Naive thymus-derived CD4-positive, alpha-beta T cell (primary cell): ENCODE results near the gene MIGA1. TPM values are rescaled to one million over a fixed set of nuclear protein-coding genes. Genes with fewer than 3 reads are reported as not detected.
"Not testable (repeated sequence)": the region's sequence is repeated elsewhere in the genome, so short reads cannot be mapped to it uniquely, and the experiment has no call there.

Experiments
- ATAC-seq: fragments of 150-1000 bp; cut with Tn5 transposase; 2 replicates; pipeline ENCODE4 v1.10.0; 2021; ENCODE audit warnings: mild to moderate bottlenecking, moderate library complexity
- CTCF ChIA-PET: fragments of 350-600 bp; sonication (Branson Sonifier 250); formaldehyde crosslinking; loops from one replicate; lab custom pipeline; 2021; ENCODE audit warnings: antibody characterized with exemption; lab: Charles Lee
- POLR2A ChIA-PET: fragments of 350-600 bp; sonication (Branson Sonifier 250); formaldehyde crosslinking; loops from one replicate; lab custom pipeline; 2021; ENCODE audit warnings: antibody characterized with exemption, inconsistent platforms; lab: Charles Lee
- DNase-seq, 9 donors: peaks; one replicate each; pipeline versions ENCODE4 v3.0.0 to v3.0.0-alpha.2; 2020 to 2022; ENCODE audit warnings: mixed read lengths in 1 of 9
- H3K27ac ChIP-seq: one replicate; pipeline ENCODE4 v1.7.0; 2013; ENCODE audit warnings: mild to moderate bottlenecking, low read depth, low read length, moderate library complexity
- H3K27me3 ChIP-seq, 2 donors: one replicate each; pipeline ENCODE4 v1.7.0; 2013; ENCODE audit warnings: low read length in 2 of 2, mild to moderate bottlenecking in 2 of 2, moderate library complexity in 2 of 2; ENCODE audit not compliant: control insufficient read depth in 2 of 2, insufficient read depth in 2 of 2
- H3K36me3 ChIP-seq, 3 experiments: 1 replicate in 2 of 3; 2 replicates in 1 of 3; pipeline ENCODE4 v1.7.0; 2013; ENCODE audit warnings: low read length in 3 of 3, mild to moderate bottlenecking in 3 of 3, moderate library complexity in 1 of 3; ENCODE audit not compliant: insufficient read depth in 3 of 3, control insufficient read depth in 2 of 3
- H3K4me1 ChIP-seq, 2 donors: one replicate each; pipeline ENCODE4 v1.7.0; 2013; ENCODE audit warnings: low read length in 2 of 2, mild to moderate bottlenecking in 2 of 2, moderate library complexity in 1 of 2; ENCODE audit not compliant: control insufficient read depth in 2 of 2, insufficient read depth in 2 of 2
- H3K4me3 ChIP-seq: 2 replicates; pipeline ENCODE4 v1.7.0; 2013; ENCODE audit warnings: mild to moderate bottlenecking, low read length
- H3K9me3 ChIP-seq, 3 experiments: 1 replicate in 2 of 3; 2 replicates in 1 of 3; pipeline ENCODE4 v1.7.0; 2013; ENCODE audit warnings: low read length in 3 of 3; ENCODE audit not compliant: control insufficient read depth in 2 of 3
- H3K27ac Mint-ChIP-seq, 9 donors: one replicate each; pipeline ENCODE4 v1.8.0; 2020 to 2022; ENCODE audit warnings: mixed read lengths in 9 of 9, mild to moderate bottlenecking in 8 of 9, moderate library complexity in 5 of 9, inconsistent platforms in 2 of 9
- H3K27me3 Mint-ChIP-seq, 5 donors: one replicate each; pipeline ENCODE4 v1.8.0; 2021 to 2022; ENCODE audit warnings: mixed read lengths in 5 of 5, mild to moderate bottlenecking in 1 of 5
- H3K36me3 Mint-ChIP-seq, 5 donors: one replicate each; pipeline ENCODE4 v1.8.0; 2020 to 2022; ENCODE audit warnings: mixed read lengths in 5 of 5, mild to moderate bottlenecking in 3 of 5, inconsistent platforms in 1 of 5
- H3K4me1 Mint-ChIP-seq, 7 donors: one replicate each; pipeline ENCODE4 v1.8.0; 2020 to 2022; ENCODE audit warnings: mixed read lengths in 7 of 7, mild to moderate bottlenecking in 3 of 7, inconsistent platforms in 1 of 7
- H3K4me3 Mint-ChIP-seq, 10 donors: one replicate each; pipeline ENCODE4 v1.8.0; 2020 to 2022; ENCODE audit warnings: mild to moderate bottlenecking in 10 of 10, mixed read lengths in 10 of 10, moderate library complexity in 6 of 10, inconsistent platforms in 2 of 10
- H3K9me3 Mint-ChIP-seq, 11 donors: one replicate each; pipeline ENCODE4 v1.8.0; 2020 to 2022; ENCODE audit warnings: mixed read lengths in 11 of 11, mild to moderate bottlenecking in 4 of 11, inconsistent platforms in 1 of 11, moderate library complexity in 1 of 11
- intact Hi-C, 2 donors: fragments of 100-400 bp; cut with micrococcal nuclease; formaldehyde crosslinking; loops; one replicate each; pipeline ENCODE4 v1.15.1; 2023
- polyA plus RNA-seq, 2 donors: library from polyadenylated mRNA; unstranded; fragments of 300-500 nt; fragmentation: Illumina TruSeq; gene quantifications; one replicate each; pipeline ENCODE4 v1.2.3, GENCODE V29; 2021
- total RNA-seq, 6 experiments: library from RNA in 5 of 6; stranded (reverse) in 5 of 6; gene quantifications; 1 replicate in 5 of 6; 2 replicates in 1 of 6; pipeline ENCODE4 v1.2.3 and lab custom pipeline; 2021 to 2026

Gene MIGA1
- total and polyA plus RNA-seq, 7 experiments from 2014 or later = 8.8 to 23.5 (median 12.4) TPM

DNA sequence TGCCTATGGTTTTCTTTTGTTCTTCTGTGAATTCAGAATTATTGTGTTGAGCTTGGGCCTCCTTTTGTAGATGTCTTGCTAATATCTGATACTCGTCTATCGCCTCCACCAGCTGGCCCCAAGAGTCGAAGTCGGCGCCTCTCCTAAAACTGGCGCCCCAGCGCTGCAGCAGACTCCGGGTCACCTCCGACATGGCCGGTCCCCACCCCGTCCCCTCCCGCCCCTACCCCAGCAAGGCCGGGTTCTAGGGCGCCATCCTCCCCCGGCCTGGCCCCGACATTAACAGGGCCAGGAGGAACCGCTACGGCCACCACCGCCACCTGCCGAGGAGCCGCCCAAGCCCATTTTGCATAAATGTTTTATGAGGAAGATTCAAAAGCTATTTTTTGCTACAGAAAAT, 32.1 kb downstream of the MIGA1 start:
- POLR2A ChIA-PET, H3K4me1 ChIP-seq, intact Hi-C loops, H3K9me3 ChIP-seq, H3K9me3 Mint-ChIP-seq, H3K27me3 Mint-ChIP-seq, DNase-seq, H3K27ac Mint-ChIP-seq, H3K4me1 Mint-ChIP-seq, H3K27ac ChIP-seq, H3K27me3 ChIP-seq, CTCF ChIA-PET, H3K4me3 Mint-ChIP-seq, H3K4me3 ChIP-seq: not testable (repeated sequence)
- H3K36me3 Mint-ChIP-seq = peaks cover 4 to 60% (median 22%) of the 10 kb centered on the region in 5 donors
- ATAC-seq = peak; percentile 51
- peaks cover 11 to 46% (median 18%) of the 10 kb centered on the region in 3 experiments for H3K36me3 ChIP-seq

DNA sequence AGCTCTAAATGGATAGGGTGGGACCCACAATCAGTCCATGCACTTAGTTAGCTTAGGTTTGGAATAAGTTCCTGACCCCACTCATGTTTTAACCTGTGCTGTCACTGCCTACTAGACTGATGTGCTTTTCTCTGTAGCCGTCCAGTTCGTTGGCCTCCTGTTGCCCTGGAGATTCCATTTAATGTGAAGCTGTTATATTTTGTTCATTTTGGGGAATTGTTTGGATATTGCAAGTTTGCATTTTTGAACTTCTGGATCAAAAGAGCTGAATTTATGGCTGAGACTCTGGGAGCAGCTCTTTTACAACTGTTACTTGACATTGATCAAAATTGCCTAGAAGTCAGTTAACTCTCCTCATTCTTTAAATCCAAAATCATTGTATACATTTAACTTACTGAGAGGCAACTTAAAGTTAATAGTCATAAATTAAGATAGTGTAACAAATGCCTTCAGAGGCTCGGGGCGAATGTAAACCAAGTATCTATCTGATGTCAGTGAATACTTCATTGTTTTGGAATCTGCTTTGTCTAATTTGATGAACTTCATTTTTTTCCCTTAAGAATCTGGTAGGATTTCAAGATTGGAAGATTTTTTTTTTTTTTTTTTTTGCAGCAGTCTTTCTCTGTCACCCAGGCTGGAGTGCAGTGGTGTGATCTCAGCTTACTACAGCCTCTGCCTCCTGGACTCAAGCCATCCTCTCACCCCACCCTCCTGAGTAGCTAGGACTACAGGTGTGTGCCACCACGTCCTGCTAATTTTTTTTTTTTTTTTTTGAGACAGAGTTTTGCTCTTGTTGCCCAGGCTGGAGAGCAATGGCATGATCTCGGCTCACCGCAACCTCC, 38.1 kb downstream of the MIGA1 start:
- no peaks in the 10 kb centered on the region for H3K27me3 ChIP-seq
- Mint-ChIP-seq H3K27me3 (no peaks in the 10 kb centered on the region), H3K4me3 (no peak overlapping the region), H3K4me1 (peaks cover 0 to 11% (median 0%) of the 10 kb centered on the region in 7 donors), H3K36me3 (peaks cover 16 to 64% (median 40%) of the 10 kb centered on the region in 5 donors), H3K9me3 (no peaks in the 10 kb centered on the region), H3K27ac (no peak overlapping the region)
- DNase-seq (no peak), ATAC-seq (no peak)
- H3K4me1 ChIP-seq = no peaks in the 10 kb centered on the region
- intact Hi-C loops = no loop called here
- H3K36me3 ChIP-seq = peaks cover 0 to 69% (median 10%) of the 10 kb centered on the region in 3 experiments
- H3K4me3 ChIP-seq = no peak overlapping the region
- CTCF ChIA-PET = no interaction called here
- H3K9me3 ChIP-seq = no peaks in the 10 kb centered on the region
- no peak overlapping the region for H3K27ac ChIP-seq
- POLR2A ChIA-PET = no interaction called here

DNA sequence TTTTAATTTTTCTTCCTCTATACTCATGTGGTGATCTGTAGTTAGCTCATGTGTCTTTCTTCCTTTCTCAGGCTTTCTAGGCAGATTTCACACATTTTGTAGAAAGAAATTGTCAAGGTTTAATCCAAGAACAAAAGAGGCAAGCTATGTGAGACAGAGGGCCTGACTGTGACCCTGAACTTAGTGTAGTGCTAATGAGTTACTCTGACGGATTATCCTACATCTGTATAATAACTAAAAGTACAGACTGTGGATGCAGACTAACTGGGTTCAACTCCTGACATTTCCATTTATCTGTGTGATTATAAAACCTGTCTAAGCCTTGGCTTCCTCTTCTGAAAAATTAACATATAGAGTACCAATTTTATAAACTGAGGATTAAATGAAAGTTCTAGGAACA, 40.7 kb downstream of the MIGA1 start:
- DNase-seq (no peak), ATAC-seq (no peak)
- intact Hi-C loops = no loop called here
- ChIA-PET CTCF (interaction anchor here (0.6 kb wide), 1 partner anchor 26 kb away, joined by 3 read pairs; no protein-coding TSS in a partner anchor), POLR2A (no interaction called here)
- Mint-ChIP-seq H3K4me3 (no peak overlapping the region), H3K27me3 (no peaks in the 10 kb centered on the region), H3K36me3 (peaks cover 13 to 53% (median 27%) of the 10 kb centered on the region in 5 donors), H3K9me3 (no peaks in the 10 kb centered on the region), H3K27ac (no peak overlapping the region), H3K4me1 (peaks cover 0 to 11% (median under 1%) of the 10 kb centered on the region in 7 donors)
- peaks cover 0 to 55% (median 4%) of the 10 kb centered on the region in 3 experiments for H3K36me3 ChIP-seq
- H3K4me1 ChIP-seq = no peaks in the 10 kb centered on the region
- no peak overlapping the region for H3K27ac ChIP-seq
- H3K4me3 ChIP-seq = no peak overlapping the region
- H3K9me3 ChIP-seq = no peaks in the 10 kb centered on the region
- no peaks in the 10 kb centered on the region for H3K27me3 ChIP-seq

- Mint-ChIP-seq H3K9me3 (no peaks in the 10 kb centered on the region), H3K36me3 (peaks cover 6 to 34% (median 21%) of the 10 kb centered on the region in 5 donors), H3K4me3 (no peak overlapping the region), H3K4me1 (peaks cover 0 to 11% (median 4%) of the 10 kb centered on the region in 7 donors), H3K27ac (no peak overlapping the region), H3K27me3 (no peaks in the 10 kb centered on the region)
- H3K4me1 ChIP-seq = no peaks in the 10 kb centered on the region
- no peak overlapping the region for H3K27ac ChIP-seq
- ATAC-seq (no peak), DNase-seq (no peak)
- ChIA-PET CTCF (interaction anchor here (1.2 kb wide), 1 partner anchor 290 kb away, joined by 3 read pairs; no protein-coding TSS in a partner anchor), POLR2A (no interaction called here)
- peaks cover 0 to 38% (median 4%) of the 10 kb centered on the region in 3 experiments for H3K36me3 ChIP-seq
- no peak overlapping the region for H3K4me3 ChIP-seq
- no peaks in the 10 kb centered on the region for H3K27me3 ChIP-seq
- H3K9me3 ChIP-seq = no peaks in the 10 kb centered on the region
- intact Hi-C loops = no loop called here
These were observed 44.6 kb downstream of the MIGA1 start for GRCh38 chr1:77824079-77824478.

GRCh38 chr1:77824694-77825093, 45.2 kb downstream of the MIGA1 start:
- intact Hi-C loops = loop anchor here (1.0 kb wide), 1 partner anchor 290 kb away; no protein-coding TSS in a partner anchor
- Mint-ChIP-seq H3K9me3 (no peaks in the 10 kb centered on the region), H3K4me3 (no peak overlapping the region), H3K27ac (no peak overlapping the region), H3K27me3 (no peaks in the 10 kb centered on the region), H3K4me1 (peaks cover 0 to 11% (median 4%) of the 10 kb centered on the region in 7 donors), H3K36me3 (peaks cover 6 to 31% (median 19%) of the 10 kb centered on the region in 5 donors)
- POLR2A ChIA-PET = no interaction called here
- Histone ChIP-seq H3K27ac (no peak overlapping the region), H3K9me3 (no peaks in the 10 kb centered on the region), H3K36me3 (peaks cover 0 to 34% (median 4%) of the 10 kb centered on the region in 3 experiments), H3K4me3 (no peak overlapping the region), H3K27me3 (no peaks in the 10 kb centered on the region), H3K4me1 (no peaks in the 10 kb centered on the region)
- CTCF ChIA-PET = no interaction called here
- DNase-seq (no peak), ATAC-seq (no peak)

DNA sequence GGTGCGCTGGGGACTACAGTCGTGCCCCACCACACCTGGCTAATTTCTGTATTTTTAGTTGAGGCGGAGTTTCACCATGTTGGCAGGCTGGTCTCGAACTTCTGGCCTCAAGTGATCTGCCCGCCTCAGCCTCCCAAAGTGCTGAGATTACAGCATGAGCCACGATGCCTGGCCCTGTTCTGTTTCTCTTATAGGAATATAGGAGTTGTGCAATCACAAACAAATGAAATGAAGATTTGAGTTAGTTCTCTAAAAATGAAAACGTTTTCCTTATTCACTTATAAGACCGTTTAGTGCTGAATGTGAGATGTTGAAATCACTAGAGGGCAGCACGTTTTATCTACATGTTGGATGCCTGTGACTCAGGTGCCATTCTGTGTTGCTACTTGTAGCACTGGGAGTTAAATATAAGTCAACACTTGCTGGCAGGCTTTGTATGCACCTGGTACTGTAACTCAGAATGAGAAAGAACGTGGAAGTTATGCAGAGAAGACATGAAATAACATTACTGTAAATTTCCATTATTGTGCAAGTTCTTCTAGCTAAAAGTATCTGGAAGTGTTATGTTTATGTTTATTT, 45.8 kb downstream of the MIGA1 start:
- H3K27me3 Mint-ChIP-seq = no peaks in the 10 kb centered on the region
- DNase-seq = peak in 2 of 9 donors; percentile 3 to 7

More for the DNA sequence above, 45.8 kb downstream of the MIGA1 start:
- Histone ChIP-seq H3K27me3 (no peaks in the 10 kb centered on the region), H3K27ac (no peak overlapping the region), H3K4me3 (no peak overlapping the region), H3K4me1 (no peaks in the 10 kb centered on the region), H3K9me3 (no peaks in the 10 kb centered on the region), H3K36me3 (peaks cover 0 to 28% (median 4%) of the 10 kb centered on the region in 3 experiments)
- intact Hi-C loops = loop anchor here (1.0 kb wide), 1 partner anchor 289 kb away; no protein-coding TSS in a partner anchor
- Mint-ChIP-seq H3K4me3 (no peak overlapping the region), H3K9me3 (no peaks in the 10 kb centered on the region), H3K4me1 (peaks cover 0 to 11% (median 4%) of the 10 kb centered on the region in 7 donors), H3K27ac (no peak overlapping the region), H3K36me3 (peaks cover under 1 to 29% (median 14%) of the 10 kb centered on the region in 5 donors)
- ChIA-PET CTCF (no interaction called here), POLR2A (no interaction called here)
- peak; percentile 67 for ATAC-seq
